Body of pancreas (tissue), 4 donors: ENCODE results near the gene IFNAR1. TPM values are rescaled to one million over a fixed set of nuclear protein-coding genes. Genes with fewer than 3 reads are reported as not detected.

ENCODE experiments used
- ATAC-seq: fragments of 150-250 bp; one replicate; pipeline ENCODE4 v1.9.1; 2016
- DNase-seq, 4 donors: peaks; one replicate each; pipeline ENCODE4 v3.0.0-alpha.2; 2019
- H3K27ac ChIP-seq, 4 donors: fragments of 200-600 bp; sonication (generic); 1 replicate in 3 of 4; 2 replicates in 1 of 4; pipeline versions ENCODE4 v1.5.1 to v1.6.1; 2016 to 2019; ENCODE audit warnings: mild to moderate bottlenecking in 1 of 4, mixed read lengths in 1 of 4, moderate library complexity in 1 of 4
- H3K27me3 ChIP-seq, 2 donors: fragments of 200-600 bp; sonication (generic); one replicate each; pipeline ENCODE4 v1.6.0; 2016; ENCODE audit warnings: mild to moderate bottlenecking in 1 of 2
- H3K36me3 ChIP-seq, 2 donors: fragments of 200-600 bp; sonication (generic); replicated peaks in 1 of 2; 2 replicates each; pipeline ENCODE4 v1.5.1; 2016; ENCODE audit warnings: low read depth in 2 of 2; ENCODE audit not compliant: insufficient read depth in 1 of 2
- H3K4me1 ChIP-seq: fragments of 200-600 bp; sonication (generic); one replicate; pipeline ENCODE4 v1.6.0; 2016
- H3K4me3 ChIP-seq, 2 donors: fragments of 200-600 bp; sonication (generic); 1 replicate in 1 of 2; 2 replicates in 1 of 2; pipeline ENCODE4 v1.5.1; 2016 to 2019
- H3K9me3 ChIP-seq, 3 donors: fragments of 200-600 bp; sonication (generic); 1 replicate in 2 of 3; 2 replicates in 1 of 3; pipeline ENCODE4 v1.5.1; 2016
- CTCF ChIP-seq, 7 experiments: fragments of 450-650 bp in 4 of 7; fragments of 200-600 bp in 3 of 7; sonication (generic) in 3 of 7; IDR thresholded peaks; one replicate each; pipeline ENCODE4 v1.5.1; 2016 to 2019; ENCODE audit warnings: antibody characterized with exemption in 7 of 7
- POLR2A ChIP-seq, 3 donors: fragments of 450-650 bp; IDR thresholded peaks; one replicate each; pipeline ENCODE4 v1.6.1; 2016; ENCODE audit warnings: antibody characterized with exemption in 3 of 3, mild to moderate bottlenecking in 2 of 3
- WGBS, 2 donors: methylation state at CpG; one replicate each; pipeline ENCODE4 v1.1.5; 2017; 5-methylcytosine and 5-hydroxymethylcytosine counted together
- intact Hi-C: fragments of 100-400 bp; cut with DNase I; formaldehyde crosslinking; loops from one replicate; pipeline ENCODE4 v1.15.1; 2023
- total RNA-seq, 2 donors: library from RNA; depleted of rRNA; stranded (reverse); fragments of >200 nt; gene quantifications; one replicate each; pipeline ENCODE4 v1.1.0, GENCODE V29; 2016

IFNAR1 gene
- total RNA-seq, 2 donors from 2014 or later = 14.2 to 17.9 TPM

- Histone ChIP-seq H3K27me3 (no peaks in the 10 kb centered on the region), H3K4me1 (peaks cover 25% of the 10 kb centered on the region), H3K27ac (no peak overlapping the region), H3K9me3 (no peaks in the 10 kb centered on the region), H3K4me3 (no peak overlapping the region), H3K36me3 (peaks cover 4 to 13% of the 10 kb centered on the region in 2 donors)
- ATAC-seq (no peak), DNase-seq (no peak)
- TF ChIP-seq POLR2A (IDR thresholded peaks at IDR 0.05) (no peak), CTCF (IDR thresholded peaks at IDR 0.05) (no peak)
- 95 to 99% methylated on average over 5 of the region's 5 CpGs for WGBS, 2 donors
- intact Hi-C loops = no loop called here
Measured at GRCh38 chr21:33283203-33283602, 41.6 kb upstream of the IFNAR1 start.

- intact Hi-C loops = no loop called here
- Histone ChIP-seq H3K4me3 (no peak overlapping the region), H3K4me1 (peaks cover 25% of the 10 kb centered on the region), H3K27me3 (no peaks in the 10 kb centered on the region), H3K27ac (peak overlapping the region; percentile 28 to 80 (median 62)), H3K36me3 (peaks cover 3 to 9% of the 10 kb centered on the region in 2 donors), H3K9me3 (no peaks in the 10 kb centered on the region)
- WGBS, 2 donors = 55 to 56% methylated on average over 11 of the region's 11 CpGs
- DNase-seq = no peak
- no peak for TF ChIP-seq CTCF (IDR thresholded peaks at IDR 0.05)
- TF ChIP-seq POLR2A (IDR thresholded peaks at IDR 0.05) = no peak
- ATAC-seq = no peak
Measured at GRCh38 chr21:33286076-33286475, 38.7 kb upstream of the IFNAR1 start.

GRCh38 chr21:33286600-33287456 lies 37.9 kb upstream of the IFNAR1 start:
- intact Hi-C loops = no loop called here
- no peaks in the 10 kb centered on the region for H3K27me3 ChIP-seq
- 39 to 41% methylated on average over 15 of the region's 15 CpGs for WGBS, 2 donors
- TF ChIP-seq POLR2A (IDR thresholded peaks at IDR 0.05) = peak in 1 of 3 donors; percentile 11
- no peak for TF ChIP-seq CTCF (IDR thresholded peaks at IDR 0.05)
- peaks cover 0 to 9% of the 10 kb centered on the region in 2 donors for H3K36me3 ChIP-seq
- peaks cover 25% of the 10 kb centered on the region for H3K4me1 ChIP-seq
- peak overlapping the region; percentile 28 to 80 (median 62) for H3K27ac ChIP-seq
- H3K4me3 ChIP-seq = no peak overlapping the region
- DNase-seq (peak; percentile 47 to 76 (median 68)), ATAC-seq (peak; percentile 85)
- H3K9me3 ChIP-seq = no peaks in the 10 kb centered on the region

GRCh38 chr21:33289199-33289819 lies 35.5 kb upstream of the IFNAR1 start:
- Histone ChIP-seq H3K4me1 (peaks cover 25% of the 10 kb centered on the region), H3K36me3 (peaks cover 0 to 6% of the 10 kb centered on the region in 2 donors), H3K9me3 (no peaks in the 10 kb centered on the region), H3K4me3 (no peak overlapping the region), H3K27ac (peak overlapping the region in 1 of 4 donors; percentile 25), H3K27me3 (no peaks in the 10 kb centered on the region)
- intact Hi-C loops = no loop called here
- DNase-seq = no peak
- WGBS, 2 donors = 80 to 82% methylated on average over 5 to 11 of the region's 11 CpGs
- TF ChIP-seq CTCF (IDR thresholded peaks at IDR 0.05) (no peak), POLR2A (IDR thresholded peaks at IDR 0.05) (no peak)
- no peak for ATAC-seq
